Thoracic aorta endothelial cell (primary cell): Measurements from ENCODE around the gene NUDT22. TPM values are rescaled to one million over a fixed set of nuclear protein-coding genes. Genes with fewer than 3 reads are reported as not detected.

ENCODE experiments used
- total RNA-seq: library from RNA; depleted of rRNA; stranded (reverse); fragments of >200 nt; gene quantifications from 2 replicates; pipeline ENCODE4 v1.2.3, GENCODE V29; 2012

NUDT22 gene, protein sequence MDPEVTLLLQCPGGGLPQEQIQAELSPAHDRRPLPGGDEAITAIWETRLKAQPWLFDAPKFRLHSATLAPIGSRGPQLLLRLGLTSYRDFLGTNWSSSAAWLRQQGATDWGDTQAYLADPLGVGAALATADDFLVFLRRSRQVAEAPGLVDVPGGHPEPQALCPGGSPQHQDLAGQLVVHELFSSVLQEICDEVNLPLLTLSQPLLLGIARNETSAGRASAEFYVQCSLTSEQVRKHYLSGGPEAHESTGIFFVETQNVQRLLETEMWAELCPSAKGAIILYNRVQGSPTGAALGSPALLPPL
- 27.9 and 34.0 TPM in 2 replicates for total RNA-seq

DNA sequence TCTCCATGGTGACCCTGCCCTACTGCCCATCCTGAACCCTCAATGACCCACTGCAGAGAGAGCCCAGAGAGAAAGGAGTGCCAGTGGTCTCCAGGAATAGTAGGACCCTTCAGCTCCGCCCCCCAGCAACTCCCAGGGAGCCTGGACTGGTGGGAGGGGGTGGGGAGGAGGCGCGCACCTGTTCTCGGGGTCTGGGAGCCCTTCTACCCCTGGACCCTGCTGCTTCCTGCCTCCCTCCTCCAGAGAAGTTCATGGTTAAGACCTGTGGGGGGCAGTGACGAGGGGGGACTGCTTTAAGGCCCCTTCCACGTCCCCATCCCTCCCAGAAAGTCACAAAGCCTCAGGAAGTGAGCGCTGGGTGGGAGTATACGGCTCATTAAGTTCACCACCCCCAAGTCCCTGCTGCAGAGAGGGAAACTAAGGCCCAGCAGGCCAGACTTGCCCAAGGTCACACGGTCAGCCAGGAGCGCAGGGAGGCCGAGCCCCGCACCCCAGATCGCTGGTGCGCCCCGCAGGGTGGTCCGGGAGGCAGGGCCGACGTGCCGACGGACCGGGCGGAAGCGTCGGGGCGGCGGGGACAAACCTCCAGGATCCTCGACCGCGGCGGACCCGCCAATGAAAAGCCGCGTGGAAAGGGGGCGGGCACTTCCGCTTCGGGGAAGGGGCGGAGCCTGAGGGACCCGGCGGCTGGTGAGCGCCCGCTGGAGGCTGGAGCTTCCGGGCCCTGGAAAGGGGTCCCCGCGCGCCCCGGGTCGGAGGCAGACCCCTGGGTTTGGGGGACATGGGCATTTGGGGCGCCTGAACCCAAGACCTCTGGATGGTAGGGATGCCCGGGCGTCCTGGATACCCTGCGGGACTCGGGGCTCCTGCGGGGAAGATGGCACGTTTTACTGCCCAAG, at the start of gene NUDT22, which contains the start of gene TRPT1:
Gene NUDT22 (plus strand): TSS at position 667 of the 899 bp plus-strand sequence. CDS start 379 bp downstream, outside the sequence.
Gene TRPT1 (minus strand): TSS at position 579 of the 899 bp plus-strand sequence. CDS start 326 bp downstream, at position 253.

DNA sequence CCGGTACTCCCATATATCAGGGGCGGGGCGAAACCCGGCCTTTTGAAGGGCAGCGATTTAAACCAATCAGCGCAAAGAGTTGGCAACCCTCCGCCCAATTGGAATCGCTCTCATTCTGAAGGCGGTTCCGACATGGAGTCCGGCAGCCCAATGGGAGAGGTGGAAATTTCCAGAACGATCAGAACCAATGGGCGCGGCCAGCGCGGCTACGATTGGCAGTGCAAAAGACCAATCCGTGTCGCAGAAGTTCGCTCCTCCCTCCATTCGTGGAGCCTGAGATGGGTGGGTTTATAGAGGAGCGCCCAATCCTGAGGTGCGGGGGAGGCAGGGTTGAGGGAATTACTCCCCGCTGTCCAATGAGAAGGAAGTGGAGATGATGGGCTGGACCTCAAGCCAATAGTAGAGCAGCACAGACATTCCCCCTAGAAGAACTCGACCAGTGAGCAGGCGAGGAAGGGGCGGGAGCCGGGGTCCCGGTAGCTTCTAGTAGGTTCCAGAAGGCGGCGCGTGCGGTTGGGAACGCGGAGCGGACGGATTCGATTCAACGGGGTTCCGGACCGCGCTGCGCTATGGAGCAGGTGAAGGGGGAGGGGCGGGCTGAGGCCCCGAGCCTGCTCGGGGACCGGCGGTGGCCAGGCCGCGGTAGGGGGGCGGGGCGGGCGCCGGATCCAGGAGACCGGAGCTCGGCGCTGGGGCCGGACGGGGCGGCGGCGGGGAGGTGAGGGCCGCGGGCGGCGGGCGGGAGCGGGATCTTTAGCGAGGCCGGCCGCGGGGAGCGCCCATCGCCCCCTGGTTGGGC, 40.2 kb upstream of the NUDT22 start, which contains the start of gene STIP1:
Gene STIP1 (plus strand): TSS at position 479 of the 799 bp plus-strand sequence. CDS start 91 bp downstream, at position 570.

DNA sequence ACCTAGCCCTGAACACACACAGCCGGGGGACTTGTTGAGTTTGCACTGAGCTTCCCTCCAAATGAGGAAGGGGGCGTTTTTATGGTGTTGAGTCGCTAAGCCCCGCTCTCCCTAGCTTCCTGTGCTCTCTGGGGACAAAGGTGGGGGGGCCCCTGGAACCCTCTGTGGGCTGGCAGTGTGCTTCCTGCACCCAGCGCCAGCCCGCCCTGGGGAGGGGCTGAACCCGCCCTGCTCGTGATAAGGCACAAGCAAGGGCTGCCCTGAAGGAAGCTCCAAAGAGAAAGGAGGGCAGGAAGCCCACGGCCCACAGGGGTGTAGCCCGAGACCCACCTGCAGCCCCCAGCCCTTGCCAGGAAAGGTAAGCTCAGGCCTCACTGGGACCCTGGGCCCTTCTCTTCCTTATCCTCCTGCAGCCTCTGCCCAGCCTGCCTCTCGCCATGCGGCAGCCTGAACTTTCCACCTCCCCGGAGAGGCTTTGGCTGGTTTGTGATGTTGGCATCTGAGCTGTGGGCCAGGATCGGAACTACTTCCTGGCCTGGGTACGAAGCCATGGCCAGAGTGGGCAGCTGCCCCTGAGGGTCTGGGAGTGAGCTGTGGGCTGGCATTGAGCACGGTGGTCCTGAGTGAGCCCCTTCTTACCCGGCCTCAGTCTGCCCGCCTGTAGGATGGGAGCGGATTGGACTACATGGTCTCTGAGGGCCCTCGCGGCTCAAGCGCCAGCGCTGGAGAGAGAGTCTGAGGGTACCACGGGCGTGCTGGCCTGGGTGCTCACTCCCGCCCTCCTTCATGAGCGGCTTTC, 19.4 kb upstream of the NUDT22 start, which contains the start of gene FERMT3:
Gene FERMT3 (plus strand): TSS at position 265 of the 799 bp plus-strand sequence. CDS start 644 bp downstream, outside the sequence.

DNA sequence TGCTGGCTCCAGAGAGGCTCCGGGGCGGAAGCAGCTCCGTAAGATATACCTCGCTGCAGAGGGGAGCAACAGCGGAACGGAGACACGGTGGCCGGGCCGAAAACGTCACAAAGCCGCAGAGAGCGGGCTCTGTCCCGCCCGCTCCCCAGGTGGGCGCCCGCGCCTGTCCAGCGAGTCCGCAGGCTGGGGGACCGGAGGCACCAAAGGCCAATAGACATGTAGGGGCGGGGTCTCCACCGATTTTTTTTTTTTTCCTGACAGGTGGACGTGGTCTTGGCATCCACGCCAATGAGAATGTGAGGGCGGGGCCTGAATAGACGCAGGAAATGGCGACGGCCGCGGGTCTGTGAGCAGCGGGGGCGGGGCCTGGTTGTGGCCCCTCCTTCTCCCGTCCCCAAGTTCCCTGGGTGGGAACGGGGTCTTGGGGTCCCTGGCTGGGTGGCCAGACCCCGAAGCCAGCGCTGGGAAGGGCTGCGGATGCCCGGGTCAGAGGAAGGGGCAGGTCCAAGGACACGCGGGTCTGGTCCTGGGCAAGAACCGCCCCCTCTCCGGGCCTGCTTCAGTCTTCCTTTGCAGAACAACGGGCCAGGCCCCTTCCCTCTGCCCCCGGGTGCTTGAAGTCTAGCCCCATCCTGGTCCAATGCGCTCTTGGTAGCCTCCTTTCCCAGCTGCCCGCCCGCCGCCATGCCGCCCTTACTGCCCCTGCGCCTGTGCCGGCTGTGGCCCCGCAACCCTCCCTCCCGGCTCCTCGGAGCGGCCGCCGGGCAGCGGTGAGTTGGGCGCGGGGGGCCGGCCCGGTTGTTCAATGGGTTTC, 4.3 kb downstream of the NUDT22 start, which contains the start of gene DNAJC4:
Gene DNAJC4 (plus strand): TSS at position 378 of the 814 bp plus-strand sequence. CDS start 307 bp downstream, at position 685.

GRCh38 chr11:64233913-64234586, 8.0 kb downstream of the NUDT22 start, which contains the start of gene VEGFB:
VEGFB (plus strand) TSS chr11:64234584; CDS start chr11:64234834, 250 bp downstream.

GRCh38 chr11:64240435-64241240, 14.6 kb downstream of the NUDT22 start, which contains the start of gene FKBP2:
FKBP2 (plus strand) TSS chr11:64241095; CDS start chr11:64242388, 1,293 bp downstream.

DNA sequence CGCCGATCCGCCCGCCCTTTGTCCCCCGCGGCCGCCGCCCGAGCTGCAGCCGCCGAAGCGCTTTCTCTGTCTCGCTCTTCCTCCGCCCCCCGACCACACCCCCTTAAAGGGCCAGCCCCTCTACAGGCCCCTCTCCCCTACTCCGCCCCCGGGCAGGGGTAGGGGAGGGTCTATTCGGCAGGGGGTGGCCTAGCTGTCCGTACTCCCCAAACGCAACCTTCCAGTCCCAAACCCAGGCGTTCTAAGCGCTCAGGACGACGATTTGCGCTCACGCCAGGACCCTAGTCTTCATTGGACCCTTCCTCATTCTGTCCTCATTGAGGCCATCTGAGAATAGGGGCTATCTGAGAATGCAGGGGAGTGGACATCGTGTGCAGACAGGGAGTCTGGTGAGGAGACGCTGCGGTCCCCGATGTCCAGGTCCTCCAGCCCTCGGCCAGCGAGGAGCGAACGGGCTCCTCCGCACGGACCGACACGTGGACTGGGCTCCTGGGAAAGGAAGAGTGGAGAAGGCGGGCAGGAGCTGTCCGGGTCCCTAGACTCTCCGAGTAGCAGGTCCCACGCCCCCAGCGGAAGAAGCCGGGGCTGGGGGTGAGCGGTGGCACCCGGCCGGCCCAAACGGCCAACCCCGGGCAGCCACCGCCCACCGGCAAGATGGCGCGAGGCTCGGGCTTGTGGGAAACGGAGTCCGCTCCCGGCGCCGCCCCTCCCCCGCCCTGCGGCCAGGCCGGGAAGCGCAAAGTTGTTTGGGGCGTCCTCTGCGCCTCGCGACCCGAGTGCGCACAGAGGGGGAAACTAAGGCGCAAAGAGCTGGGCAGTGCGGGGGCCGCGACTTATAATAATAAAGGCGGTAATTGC, 21.0 kb downstream of the NUDT22 start, which contains the start of gene PPP1R14B:
Gene PPP1R14B (minus strand): TSS at position 73 of the 858 bp plus-strand sequence. CDS start 270 bp downstream, outside the sequence.

DNA sequence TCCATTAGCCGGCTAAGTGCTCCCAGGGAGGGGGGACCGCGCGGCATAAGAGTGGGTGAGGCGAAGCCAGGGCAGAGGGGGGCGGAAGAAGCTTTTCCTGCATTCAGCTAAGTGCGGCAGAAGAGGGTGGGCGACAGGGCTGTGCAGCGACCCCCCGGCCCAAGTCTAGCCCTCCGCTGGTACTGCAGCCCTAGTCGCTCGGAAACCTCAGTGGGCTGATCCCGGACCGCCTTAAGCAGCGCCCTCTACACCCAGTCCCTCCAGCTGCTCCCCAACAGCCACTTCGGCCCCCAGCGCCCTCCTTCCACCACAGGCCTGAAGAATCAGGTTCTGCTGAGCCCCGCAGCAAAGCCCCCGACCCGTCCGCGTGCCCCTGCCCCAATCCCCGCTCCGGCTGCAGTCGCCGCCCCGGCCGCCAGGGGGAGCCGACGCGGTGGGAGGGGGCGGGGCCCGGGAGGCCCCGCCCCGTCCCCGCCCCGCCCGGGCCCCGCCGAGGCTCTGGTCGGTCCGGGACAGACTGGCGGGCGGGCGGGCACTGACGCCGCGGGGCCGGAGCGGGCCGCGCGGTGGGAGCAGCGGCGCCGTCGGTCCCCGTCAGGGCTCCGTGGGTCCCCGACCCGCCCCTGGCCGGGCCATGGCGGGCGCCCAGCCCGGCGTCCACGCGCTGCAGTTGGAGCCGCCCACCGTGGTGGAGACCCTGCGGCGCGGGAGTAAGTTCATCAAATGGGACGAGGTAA, 25.1 kb downstream of the NUDT22 start, which contains the start of gene PLCB3:
Gene PLCB3 (plus strand): TSS at position 515 of the 737 bp plus-strand sequence. CDS start 120 bp downstream, at position 635.

Other genes with a start within 250 kb of the NUDT22 start
- gene OTUB1, start 239.8 kb upstream of the NUDT22 start, total RNA-seq = 41.8 and 53.3 TPM in 2 replicates
- gene FLRT1, start 190.3 kb upstream of the NUDT22 start, total RNA-seq = not detected in 2 replicates
- 12.4 and 18.5 TPM in 2 replicates for gene MACROD1, start 60.2 kb upstream of the NUDT22 start, total RNA-seq
- gene STIP1, start 40.1 kb upstream of the NUDT22 start, total RNA-seq = 247 and 273 TPM in 2 replicates
- 124 and 138 TPM in 2 replicates for gene FERMT3, start 19.6 kb upstream of the NUDT22 start, total RNA-seq
- 18.2 and 22.8 TPM in 2 replicates for gene TRPT1, start 88 bp upstream of the NUDT22 start, total RNA-seq
- 8.1 and 8.9 TPM in 2 replicates for gene DNAJC4, start 4.3 kb downstream of the NUDT22 start, total RNA-seq
- 11.0 and 14.8 TPM in 2 replicates for gene VEGFB, start 8.3 kb downstream of the NUDT22 start, total RNA-seq
- 23.8 and 34.0 TPM in 2 replicates for gene FKBP2, start 14.8 kb downstream of the NUDT22 start, total RNA-seq
- 258 and 294 TPM in 2 replicates for gene PPP1R14B, start 20.7 kb downstream of the NUDT22 start, total RNA-seq
- gene PLCB3, start 25.3 kb downstream of the NUDT22 start, total RNA-seq = 61.2 and 61.6 TPM in 2 replicates
- 49.2 and 51.7 TPM in 2 replicates for gene BAD, start 58.4 kb downstream of the NUDT22 start, total RNA-seq
- gene GPR137, start 59.6 kb downstream of the NUDT22 start, total RNA-seq = 9.1 and 9.7 TPM in 2 replicates
- gene KCNK4, start 65.0 kb downstream of the NUDT22 start, total RNA-seq = 0.07 TPM in 1 of 2 replicates, not detected in the other
- 0.27 and 0.57 TPM in 2 replicates for gene CATSPERZ, start 74.1 kb downstream of the NUDT22 start, total RNA-seq
- gene ESRRA, start 79.2 kb downstream of the NUDT22 start, total RNA-seq = 26.4 and 27.5 TPM in 2 replicates
- gene TRMT112, start 91.3 kb downstream of the NUDT22 start, total RNA-seq = 172 and 196 TPM in 2 replicates
- gene PRDX5, start 91.8 kb downstream of the NUDT22 start, total RNA-seq = 108 and 151 TPM in 2 replicates
- 1.1 and 1.9 TPM in 2 replicates for gene CCDC88B, start 113.9 kb downstream of the NUDT22 start, total RNA-seq
- gene RPS6KA4, start 132.9 kb downstream of the NUDT22 start, total RNA-seq = 35.1 and 49.9 TPM in 2 replicates